ENCODE results near the gene TNFRSF8.

DNA sequence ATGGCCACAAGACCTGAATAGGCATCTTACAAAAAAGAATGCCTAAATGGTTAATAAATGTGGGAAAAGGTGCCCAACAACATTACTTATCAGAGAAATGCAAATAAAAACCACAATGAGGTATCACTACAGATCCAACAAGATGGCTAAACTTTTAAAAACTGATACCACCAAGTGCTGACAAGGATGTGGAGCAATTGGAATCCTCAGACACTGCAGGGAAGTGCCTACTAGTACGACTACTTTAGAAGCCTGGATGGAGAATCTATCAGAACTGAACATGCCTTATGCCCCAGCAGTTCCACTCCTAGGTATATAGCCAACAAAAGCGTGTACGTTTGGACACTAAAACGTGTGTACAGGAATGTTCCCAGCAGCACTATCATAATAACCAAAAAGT is 19.9 kb downstream of the TNFRSF8 start:
- TF ChIP-seq, protein P1, sequence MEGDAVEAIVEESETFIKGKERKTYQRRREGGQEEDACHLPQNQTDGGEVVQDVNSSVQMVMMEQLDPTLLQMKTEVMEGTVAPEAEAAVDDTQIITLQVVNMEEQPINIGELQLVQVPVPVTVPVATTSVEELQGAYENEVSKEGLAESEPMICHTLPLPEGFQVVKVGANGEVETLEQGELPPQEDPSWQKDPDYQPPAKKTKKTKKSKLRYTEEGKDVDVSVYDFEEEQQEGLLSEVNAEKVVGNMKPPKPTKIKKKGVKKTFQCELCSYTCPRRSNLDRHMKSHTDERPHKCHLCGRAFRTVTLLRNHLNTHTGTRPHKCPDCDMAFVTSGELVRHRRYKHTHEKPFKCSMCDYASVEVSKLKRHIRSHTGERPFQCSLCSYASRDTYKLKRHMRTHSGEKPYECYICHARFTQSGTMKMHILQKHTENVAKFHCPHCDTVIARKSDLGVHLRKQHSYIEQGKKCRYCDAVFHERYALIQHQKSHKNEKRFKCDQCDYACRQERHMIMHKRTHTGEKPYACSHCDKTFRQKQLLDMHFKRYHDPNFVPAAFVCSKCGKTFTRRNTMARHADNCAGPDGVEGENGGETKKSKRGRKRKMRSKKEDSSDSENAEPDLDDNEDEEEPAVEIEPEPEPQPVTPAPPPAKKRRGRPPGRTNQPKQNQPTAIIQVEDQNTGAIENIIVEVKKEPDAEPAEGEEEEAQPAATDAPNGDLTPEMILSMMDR (conservative IDR thresholded peaks at IDR 0.05 in 1 of 2, IDR thresholded peaks at IDR 0.05 in 1 of 2; ENCODE audit: low read depth in 1 of 2, low read length in 2 of 2): no peak
- TF ChIP-seq EZH2 (IDR thresholded peaks at IDR 0.05; ENCODE audit: low read length, missing control alignments): no peak
